22Rv1 (cell line): ENCODE results near the gene MEG3.

Source experiments
- H3K27ac ChIP-seq: fragments of 450-650 bp; 2 replicates; pipeline ENCODE4 v1.5.1; 2017
- CTCF ChIP-seq: fragments of 450-650 bp; IDR thresholded peaks from 2 replicates; pipeline ENCODE4 v1.5.1; 2017; ENCODE audit warnings: mild to moderate bottlenecking
- ZFX ChIP-seq: fragments of 450-650 bp; IDR thresholded peaks from 2 replicates; pipeline ENCODE4 v1.6.1; 2017; ENCODE audit warnings: antibody characterized with exemption, borderline replicate concordance

MEG3 gene

GRCh38 chr14:100802179-100802578, 23.7 kb upstream of the MEG3 start:
- no peak for TF ChIP-seq ZFX
- no peak for TF ChIP-seq CTCF
- H3K27ac ChIP-seq = no peak overlapping the region

- TF ChIP-seq ZFX (no peak), CTCF (no peak)
- no peak overlapping the region for H3K27ac ChIP-seq
Observed at GRCh38 chr14:100802766-100803165, 23.2 kb upstream of the MEG3 start.

- TF ChIP-seq ZFX (no peak), CTCF (no peak)
- no peak overlapping the region for H3K27ac ChIP-seq
Observed at GRCh38 chr14:100803226-100803625, 22.7 kb upstream of the MEG3 start.

- TF ChIP-seq CTCF (no peak), ZFX (no peak)
- no peak overlapping the region for H3K27ac ChIP-seq
Observed at GRCh38 chr14:100803676-100804075, 22.2 kb upstream of the MEG3 start.

GRCh38 chr14:100804138-100804537, 21.8 kb upstream of the MEG3 start:
- H3K27ac ChIP-seq = no peak overlapping the region
- TF ChIP-seq CTCF = no peak
- no peak for TF ChIP-seq ZFX

GRCh38 chr14:100804558-100805309, 21.2 kb upstream of the MEG3 start:
- H3K27ac ChIP-seq = no peak overlapping the region
- TF ChIP-seq ZFX (no peak), CTCF (no peak)

GRCh38 chr14:100806386-100806785, 19.5 kb upstream of the MEG3 start:
- TF ChIP-seq CTCF (no peak), ZFX (no peak)
- H3K27ac ChIP-seq = no peak overlapping the region
